ENCODE measurements around the gene CLCA2.

DNA sequence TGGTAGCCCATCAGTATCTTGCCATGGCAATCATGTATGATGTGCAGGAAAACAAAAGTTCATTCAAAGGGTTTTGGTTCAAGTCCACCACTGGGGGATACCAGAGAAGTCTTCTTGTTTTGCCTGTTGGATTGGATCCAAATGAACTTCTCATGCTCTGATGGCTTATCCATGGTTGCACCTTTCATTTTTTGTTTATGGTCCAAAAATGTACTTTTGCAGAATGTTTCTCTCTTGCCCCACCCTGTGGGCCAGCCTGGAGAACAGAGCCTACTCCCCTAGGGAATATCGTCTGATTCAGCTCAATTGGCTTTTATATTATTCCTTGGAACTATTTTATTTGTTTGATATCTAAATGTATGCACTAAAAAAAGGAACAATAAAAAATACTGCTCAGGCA, 24.7 kb downstream of the CLCA2 start:
- TF ChIP-seq, protein P1, sequence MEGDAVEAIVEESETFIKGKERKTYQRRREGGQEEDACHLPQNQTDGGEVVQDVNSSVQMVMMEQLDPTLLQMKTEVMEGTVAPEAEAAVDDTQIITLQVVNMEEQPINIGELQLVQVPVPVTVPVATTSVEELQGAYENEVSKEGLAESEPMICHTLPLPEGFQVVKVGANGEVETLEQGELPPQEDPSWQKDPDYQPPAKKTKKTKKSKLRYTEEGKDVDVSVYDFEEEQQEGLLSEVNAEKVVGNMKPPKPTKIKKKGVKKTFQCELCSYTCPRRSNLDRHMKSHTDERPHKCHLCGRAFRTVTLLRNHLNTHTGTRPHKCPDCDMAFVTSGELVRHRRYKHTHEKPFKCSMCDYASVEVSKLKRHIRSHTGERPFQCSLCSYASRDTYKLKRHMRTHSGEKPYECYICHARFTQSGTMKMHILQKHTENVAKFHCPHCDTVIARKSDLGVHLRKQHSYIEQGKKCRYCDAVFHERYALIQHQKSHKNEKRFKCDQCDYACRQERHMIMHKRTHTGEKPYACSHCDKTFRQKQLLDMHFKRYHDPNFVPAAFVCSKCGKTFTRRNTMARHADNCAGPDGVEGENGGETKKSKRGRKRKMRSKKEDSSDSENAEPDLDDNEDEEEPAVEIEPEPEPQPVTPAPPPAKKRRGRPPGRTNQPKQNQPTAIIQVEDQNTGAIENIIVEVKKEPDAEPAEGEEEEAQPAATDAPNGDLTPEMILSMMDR (IDR thresholded peaks at IDR 0.05; ENCODE audit: poor library complexity, severe bottlenecking): no peak
- TF ChIP-seq POLR2AphosphoS5 (IDR thresholded peaks at IDR 0.05): no peak

All from neural cell (in vitro differentiated cells).